IPS-NIHi7 (cell line): ENCODE data around the gene EBLN1.

Experiments used
- DNase-seq: peaks from one replicate; pipeline ENCODE4 v3.0.0; 2012; ENCODE audit warnings: mixed read lengths; ENCODE audit errors: extremely low spot score

The EBLN1 gene

DNA sequence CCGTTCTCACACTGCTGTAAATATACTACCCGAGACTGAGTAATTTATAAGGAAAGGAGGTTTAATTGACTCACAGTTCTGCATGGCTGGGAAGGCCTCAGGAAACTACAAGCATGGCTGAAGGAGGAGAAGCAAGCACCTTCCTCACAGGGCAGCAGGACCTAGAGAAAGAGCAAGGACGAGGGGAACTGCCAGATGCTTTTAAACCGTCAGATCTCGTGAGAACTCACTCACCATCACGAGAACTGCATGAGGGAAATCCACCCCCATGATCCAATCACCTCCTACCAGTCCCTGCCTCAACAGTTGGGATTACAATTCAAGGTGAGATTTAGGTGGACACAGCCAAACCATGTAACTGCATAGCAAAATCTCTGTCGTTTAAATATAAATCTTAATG is at the start of gene EBLN1:
Gene EBLN1, minus strand, starts transcription at position 174 of the 400 bp plus-strand sequence. CDS start 8,032 bp downstream, outside the sequence.
- DNase-seq: no peak

DNA sequence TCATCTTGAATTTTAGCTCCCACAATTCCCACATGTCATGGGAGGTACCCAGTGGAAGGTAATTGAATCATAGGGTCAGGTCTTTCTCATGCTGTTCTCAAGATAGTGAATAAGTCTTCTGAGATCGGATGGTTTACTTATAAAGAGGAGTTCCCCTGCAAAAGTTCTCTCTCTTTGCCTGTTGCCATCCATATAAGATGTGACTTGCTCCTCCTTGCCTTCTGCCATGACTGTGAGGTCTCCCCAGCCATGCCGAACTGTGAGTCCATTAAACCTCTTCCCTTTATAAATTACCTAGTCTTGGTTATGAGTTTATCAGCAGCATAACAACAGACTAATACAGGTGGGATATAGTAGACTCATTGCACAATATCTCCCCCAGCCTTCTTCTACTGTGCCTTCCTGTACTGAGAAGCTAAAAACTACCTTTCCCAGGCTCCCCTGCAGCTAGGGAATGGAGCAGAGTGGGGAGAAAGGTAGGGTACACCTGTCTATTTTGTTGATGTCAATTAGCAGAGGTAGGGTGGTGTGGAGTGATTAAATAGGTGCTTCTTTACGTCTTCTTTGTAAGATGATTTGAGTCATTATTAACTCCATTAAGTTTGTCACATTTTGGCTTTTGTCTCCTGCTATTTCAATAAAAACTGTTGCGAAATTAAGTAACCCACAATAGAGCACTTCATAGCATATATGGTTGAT is 48.2 kb upstream of the EBLN1 start:
- no peak for DNase-seq

DNA sequence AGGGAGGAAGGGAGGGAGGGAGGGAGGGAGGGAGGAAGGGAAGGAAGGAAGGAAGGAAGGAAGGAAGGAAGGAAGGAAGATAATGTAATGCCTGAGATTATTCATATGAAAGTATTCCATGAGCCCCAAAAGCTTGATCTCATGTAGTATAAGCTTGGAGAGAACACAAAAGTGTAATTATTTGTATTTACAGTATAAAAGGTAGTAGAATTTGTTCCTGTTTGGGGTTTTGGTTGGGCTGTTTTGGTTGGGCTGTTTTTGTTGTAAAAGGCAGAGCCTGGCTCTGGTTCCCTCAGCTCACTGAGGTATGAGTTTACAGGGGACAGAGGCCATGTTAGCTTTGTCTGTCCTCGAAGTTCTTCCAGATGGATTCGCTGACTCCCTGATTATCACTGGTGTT is 45.3 kb upstream of the EBLN1 start:
- no peak for DNase-seq

DNA sequence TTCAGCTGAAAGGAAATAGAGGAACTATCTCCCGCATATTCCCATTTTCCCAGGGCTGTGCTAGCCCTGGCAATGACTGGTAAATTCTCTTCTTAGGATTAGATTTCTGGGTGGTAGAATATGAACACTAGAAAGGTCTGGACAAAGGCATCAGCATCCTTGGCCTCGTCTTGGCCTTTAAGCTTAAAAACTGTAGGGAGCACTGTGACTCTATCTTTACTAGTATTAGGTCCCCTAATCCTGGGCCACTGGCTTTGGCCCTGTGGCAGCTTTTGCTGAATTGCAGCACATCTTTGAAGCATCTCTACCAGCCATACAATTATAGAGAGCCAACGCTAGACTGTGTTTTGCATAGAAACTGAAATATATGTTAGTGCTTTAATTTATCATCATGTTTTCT is 41.5 kb upstream of the EBLN1 start:
- DNase-seq: no peak

DNA sequence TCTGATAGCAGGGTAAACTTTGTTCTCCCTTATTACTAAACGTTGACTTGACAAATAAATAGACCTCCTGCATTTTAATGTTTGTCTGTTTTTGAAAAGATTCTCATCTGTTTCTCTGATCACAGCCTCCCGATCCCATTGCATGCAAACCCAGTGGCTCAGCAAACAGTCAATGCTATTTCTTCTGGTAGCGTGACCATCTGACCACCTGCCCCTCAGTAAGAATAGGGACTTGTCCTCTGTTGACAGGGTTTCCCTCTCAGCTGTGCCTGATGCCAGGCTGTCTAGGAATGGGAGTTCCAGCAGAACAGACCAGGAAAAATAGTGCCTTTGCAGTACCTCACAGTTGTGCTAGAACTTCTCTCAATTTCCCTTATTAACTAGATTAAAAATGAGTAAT is 40.7 kb upstream of the EBLN1 start:
- DNase-seq: no peak

DNA sequence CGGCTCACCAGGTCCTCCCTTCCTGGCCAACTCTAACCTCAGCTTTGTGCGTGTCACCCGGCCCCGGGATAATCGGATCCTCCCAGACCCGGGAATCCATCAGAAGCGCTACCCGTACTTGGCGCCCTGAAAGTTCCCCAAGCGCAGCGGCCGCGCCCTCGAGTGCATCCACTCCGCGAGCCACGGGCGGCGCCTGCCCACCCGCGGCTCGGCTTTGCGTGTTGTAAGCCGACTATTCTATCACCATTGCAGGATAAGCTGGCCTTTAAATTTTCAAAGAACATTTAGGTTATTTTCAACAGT is 35.7 kb upstream of the EBLN1 start:
- peak; percentile 37 for DNase-seq

DNA sequence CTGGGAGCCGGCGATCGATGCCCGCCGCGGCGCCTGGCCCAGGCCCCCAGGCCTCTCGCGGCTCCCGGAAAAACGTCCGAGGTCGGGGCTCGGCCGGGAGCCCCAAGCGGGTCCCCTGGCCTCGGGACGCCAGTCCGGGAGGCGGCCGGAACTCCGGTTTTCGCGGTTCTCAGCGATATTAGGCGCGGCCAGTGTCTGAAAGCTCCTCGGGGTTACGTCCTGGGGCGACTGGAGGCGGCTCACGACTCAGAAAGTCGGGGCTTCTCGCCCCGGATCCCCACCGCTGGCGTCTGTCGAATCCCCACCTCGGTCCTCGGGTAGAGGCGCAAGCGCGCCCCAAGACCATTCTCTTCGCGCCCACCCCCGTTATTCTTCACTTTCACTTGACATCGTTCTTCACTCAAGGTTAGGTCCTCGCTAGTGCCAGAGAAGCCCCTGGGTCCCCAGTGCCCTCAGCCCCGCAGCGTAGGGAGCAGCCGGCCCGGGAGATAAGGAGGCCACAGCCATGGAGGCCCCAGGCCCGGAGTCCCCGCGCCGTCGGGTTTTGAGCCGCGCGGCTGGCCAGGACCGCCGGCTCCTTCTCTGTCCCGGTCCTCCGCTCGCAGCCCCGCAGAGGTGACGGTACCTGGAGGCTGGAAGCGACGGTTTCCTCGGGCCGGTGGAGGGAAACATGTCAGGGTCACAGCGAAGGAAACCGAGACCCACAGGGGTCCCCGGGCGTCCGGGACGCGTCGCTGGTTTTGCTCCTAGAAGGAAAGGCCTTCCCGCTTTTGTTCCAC is 35.2 kb upstream of the EBLN1 start:
- peak; percentile 24 for DNase-seq

DNA sequence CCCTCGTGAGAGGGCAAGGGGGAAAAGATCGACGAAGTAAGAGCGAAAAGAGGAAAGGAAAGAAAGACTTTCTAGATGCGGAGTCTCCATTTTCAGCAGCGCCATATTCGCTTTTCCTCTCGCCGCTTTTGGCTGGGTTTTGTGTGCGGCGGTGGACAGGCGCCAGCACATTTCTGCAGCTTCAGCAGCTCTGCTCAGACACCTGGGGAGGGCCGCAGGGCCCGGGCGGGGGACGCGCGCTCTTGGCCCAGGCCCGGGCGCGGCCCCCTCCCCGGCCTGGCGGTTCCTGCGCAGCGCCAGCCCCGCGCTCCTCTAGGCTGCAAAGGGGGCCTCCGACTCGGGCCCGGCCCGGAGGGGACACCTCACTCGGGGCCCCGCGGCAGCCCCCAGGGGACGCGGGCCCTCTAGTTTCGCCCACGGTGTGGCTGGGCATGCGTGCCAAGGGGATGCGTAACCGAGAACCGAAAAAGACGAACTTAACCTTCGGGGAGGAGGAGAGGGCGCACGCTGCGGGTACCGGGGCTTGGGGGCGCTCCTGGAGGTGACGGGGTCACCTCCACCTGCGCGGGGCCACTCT is 34.5 kb upstream of the EBLN1 start:
- DNase-seq: peak; percentile 37

DNA sequence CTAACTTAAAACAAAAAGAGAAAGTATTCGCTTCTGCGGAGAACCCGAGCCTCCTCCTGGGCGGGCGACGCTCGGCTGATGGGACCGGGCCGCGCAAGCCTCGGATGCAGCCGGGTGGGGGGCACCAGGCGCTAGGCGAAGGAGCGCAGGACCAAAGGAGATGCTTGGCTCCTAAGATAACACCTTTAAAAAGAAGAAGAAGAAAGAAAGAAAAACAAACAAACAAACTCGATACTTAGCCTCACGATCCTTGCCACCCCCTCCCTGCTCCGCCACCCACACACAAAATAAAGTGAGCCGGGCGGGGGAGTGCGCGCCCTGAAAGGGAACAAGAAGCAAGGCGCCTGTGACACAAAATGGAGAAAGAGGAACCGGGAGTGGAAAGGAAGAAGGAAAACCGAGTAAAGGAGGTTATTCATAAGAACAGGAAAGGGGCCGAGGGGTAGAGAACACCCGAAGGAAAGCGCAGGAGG is 34.0 kb upstream of the EBLN1 start:
- DNase-seq: peak; percentile 56

DNA sequence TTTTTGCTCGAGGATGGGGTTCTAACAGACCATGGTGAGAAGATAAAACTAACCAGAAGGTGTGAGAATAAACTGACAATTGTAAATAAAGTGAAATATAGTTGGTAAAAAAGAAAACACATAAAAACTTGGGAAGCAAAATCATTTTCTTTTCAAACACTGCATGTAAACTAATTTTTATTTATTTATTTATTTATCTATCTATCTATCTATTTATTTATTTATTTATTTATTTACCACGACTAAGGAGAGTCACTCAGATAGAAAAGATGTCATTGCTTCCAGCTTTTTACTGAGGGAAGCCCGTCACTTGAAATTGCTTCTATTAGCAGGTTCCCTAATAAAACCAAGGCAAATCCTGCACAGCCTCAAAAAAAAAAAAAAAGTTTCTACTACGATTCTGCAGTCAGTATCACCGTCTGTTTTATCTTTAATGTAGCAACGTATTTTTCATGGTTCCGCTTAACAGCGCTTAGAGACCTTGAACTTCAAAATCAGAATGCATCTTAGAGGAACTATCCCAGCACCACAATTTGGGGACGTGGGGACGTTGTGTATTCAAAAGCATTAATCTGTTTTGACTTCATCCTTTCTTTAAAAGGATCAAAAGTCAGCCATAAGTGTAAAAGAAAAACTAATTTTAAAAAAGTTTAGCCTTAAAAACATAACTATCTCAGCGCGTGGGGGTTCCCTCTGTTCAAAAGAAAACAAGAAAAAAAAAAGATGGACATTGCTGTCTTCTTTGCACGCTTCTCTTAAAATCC is 33.3 kb upstream of the EBLN1 start:
- no peak for DNase-seq

DNA sequence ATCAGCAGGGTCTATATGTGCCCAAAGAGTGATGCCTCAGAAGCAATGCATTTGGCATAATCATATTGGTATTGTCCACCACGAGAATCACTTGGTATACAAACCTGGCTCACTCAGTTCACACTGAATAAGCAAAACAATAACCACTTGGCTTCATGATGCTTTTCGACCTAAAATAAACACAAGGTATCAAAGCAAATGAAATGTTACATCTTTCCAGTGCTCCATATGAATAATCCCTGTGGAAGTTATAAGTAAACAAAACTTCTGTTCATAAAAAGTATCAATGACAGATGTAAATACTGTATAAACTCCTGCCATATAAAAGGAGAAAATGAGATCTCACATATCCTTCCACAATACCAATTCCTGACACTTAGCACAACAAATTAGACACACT is 29.8 kb upstream of the EBLN1 start:
- DNase-seq: no peak

DNA sequence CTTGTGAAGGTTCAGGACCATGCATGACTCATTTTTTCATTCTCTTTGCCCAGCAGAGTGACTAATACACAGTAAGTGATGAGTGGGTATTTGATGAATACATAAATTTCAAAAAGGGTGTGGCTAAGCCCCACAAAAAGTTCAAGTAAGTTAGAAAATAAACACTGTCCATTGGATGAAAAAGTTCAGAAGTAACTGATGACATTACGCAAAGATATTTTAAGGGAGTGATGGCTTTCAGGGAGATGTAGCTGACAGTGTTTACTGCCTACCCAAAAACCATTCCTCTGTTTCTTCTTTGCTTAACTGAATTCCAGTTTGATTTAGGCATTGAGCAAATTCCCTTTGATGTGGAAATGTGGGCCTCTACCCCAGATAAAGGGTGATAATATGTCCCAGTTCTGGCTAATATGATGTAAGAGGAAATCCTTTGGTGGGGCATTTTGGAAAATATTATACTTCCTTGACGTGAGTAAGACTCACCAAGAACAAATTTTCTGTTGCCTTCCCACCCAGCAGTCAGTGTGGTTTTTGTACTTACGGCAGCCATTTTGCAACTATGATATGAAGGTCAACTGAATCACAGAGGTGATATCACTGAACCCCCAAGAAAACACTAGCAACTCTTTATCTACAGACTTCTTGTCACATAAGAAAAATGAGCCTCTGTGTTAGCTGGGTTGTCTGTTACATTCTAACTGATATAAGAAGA is 29.0 kb upstream of the EBLN1 start:
- DNase-seq: no peak

DNA sequence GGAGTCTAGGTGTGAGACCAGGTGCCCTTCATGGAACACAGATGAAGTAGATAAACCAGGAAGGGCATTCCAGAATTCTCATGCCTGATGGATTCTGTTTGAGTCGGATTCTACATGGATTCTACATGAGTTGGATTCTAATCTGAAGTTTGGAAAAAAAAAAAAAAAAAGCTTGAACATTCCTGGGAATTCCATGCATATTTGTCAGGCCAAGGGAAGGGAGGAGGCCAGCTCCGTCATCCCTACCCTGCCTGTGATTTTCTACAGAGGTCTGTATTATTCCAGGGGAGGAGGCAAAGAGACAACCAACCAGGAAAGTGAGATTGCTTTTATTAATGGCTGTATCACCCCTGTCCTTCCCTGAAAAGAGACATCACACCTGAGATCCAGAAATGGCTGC is 27.8 kb upstream of the EBLN1 start:
- DNase-seq: peak; percentile 31

DNA sequence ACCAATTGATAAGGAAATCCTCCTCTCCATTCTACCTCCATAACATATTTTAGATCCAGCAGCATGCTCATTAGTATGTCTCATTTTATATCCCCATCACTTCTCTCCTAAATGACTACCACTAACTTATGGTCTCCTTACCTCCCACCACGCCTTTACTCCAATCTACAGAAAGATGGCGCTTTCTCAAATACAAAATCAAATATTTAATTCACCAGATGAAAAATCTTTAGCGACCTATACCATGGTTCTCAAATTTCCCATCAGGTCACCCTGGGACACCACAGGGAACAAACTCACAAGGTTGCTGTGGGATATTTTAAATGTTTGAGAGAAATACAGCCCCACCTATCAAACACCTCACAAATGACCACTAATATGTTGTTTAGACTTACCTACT is 27.0 kb upstream of the EBLN1 start:
- DNase-seq: no peak

DNA sequence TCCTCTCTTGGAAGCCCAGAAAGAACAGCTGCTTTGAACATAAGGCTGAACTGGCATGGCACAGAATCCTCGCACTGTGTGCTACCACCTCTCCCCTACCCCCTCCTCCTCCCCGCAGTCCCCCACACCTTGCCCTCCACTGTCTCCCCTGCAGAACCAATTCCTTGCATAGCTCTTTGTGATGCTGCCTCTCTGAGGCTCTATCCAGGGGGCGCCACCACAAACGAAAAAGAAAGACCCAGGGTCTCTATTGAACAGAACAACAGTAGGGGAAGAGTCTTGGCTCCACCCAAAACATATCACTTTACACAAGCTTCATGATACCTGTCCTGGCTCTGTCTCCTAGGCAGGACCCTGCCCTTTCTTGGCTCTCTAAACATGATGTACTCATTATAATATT is 26.2 kb upstream of the EBLN1 start:
- no peak for DNase-seq

DNA sequence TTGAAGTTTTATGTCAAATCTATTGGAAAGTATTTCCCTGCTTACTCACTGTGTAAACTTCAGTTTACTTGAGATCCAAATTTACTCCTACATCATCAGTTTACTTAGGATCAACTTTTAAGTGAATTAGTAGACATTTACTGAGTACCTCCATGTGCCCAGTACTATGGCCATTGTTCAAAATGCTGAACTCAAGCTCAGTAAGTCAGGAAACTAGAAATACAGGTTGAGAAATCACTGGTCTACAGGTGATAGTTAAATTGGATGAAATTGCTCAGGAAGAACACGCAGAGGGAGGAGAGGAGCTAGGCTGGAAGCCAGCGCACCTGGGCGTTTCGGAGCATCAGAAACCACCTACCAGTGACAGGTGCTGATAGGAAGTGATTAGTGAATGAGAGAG is 25.5 kb upstream of the EBLN1 start:
- DNase-seq: no peak

DNA sequence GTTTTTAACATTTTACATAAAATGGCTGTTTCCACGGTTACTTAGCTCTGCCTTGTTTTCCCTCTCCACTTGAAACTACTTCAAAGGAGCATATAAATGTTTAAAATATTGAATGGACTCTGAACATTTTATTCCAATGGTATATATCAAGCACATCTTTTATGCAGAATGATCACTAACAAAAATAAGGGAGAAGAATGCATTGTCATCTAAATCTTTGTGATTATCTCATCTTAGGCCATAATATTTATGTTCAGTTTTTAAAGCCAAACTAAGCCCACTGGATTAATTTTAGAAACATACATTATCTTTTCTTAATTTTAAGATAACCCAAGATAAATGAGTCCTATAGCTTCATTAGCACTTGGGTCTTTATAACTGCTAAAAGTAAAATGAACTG is 13.4 kb upstream of the EBLN1 start:
- no peak for DNase-seq

DNA sequence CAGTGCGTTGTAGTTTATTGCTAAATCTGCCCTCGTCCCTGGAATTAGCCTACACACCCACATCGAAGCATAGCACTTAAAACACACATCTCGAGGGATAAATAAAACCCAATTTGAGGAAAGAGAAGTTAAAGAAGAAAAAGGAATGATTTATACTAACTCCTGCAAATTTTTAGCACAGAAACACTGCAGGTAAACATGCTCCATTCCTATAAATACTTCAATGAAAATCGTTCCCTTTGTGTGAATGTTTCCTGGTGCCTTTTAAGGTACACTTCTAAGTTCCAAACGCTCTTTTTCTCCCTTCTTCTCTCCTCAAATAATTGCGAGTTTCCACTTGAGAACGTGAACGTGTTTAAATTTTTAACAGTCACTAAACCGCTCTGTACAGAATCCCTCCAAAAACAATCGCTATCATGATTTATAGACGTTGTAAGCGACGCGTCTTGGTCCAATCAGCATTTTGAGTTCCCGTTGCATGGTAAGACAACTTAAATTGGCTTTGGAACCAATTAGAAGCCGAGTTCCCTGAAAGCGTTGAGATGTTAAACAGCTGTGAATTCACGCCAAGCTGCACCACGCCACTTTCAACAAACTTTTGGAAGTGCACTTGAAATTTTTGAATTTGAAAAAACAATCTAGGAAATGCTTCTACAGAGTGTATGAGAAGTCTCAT is 12.5 kb upstream of the EBLN1 start:
- DNase-seq: no peak

DNA sequence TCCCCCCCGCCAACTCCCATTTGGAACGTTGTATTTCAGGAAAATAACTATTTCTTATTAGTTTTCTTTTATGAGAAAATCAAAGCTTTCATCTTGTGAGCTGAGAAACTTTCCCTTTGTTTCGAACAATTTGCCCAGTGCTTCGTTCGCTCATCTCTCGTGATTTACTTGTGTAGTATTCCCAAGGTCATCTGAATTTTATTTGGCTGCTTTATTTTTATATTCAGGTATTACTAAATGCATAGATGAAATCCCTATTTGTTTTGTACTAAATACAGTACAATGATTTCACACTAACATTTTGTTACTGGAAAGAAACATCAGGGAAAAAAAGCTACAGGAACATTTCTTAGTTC is 12.0 kb upstream of the EBLN1 start:
- no peak for DNase-seq

DNA sequence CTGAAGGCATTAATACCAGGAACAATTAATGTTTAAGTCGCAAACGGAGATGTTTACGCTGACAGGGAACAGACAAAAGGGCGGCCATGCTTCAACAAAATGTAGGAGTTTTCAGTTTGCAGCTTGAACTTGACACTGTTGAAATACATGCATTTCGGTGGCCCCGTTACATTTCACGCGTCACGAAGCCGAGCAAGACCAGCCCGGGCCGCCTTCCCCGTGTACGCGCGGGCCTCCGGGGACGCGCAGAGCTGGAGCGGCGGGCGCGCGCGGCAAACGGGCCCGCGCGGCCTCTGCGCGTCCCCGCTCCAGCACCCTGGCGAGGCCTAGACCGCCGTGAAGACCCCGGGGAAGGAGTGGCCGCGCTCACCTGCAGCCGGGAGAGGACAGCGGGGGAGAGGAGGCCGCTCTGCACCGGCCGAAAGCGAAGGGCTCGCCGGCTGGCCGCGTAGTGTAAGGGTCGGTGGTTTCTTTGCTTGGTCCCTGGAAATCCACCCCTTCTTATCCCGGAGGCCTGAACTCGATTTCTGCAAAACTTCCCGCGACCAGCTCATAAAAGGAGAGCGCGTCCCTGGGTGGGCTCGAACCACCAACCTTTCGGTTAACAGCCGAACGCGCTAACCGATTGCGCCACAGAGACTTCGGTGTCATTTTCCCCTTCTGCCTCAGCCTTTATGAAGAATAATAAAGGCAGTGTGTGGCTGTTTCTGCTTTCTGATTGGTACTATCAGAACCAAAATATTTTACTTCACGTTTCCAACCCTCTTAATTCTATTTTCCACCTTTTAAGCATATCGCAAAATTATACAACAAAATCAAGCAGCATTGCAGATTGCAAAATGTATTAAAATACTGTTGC is 11.4 kb upstream of the EBLN1 start:
- peak; percentile 89 for DNase-seq
